Amniotic stem cell (primary cell): ENCODE results near the gene C1QL1.

Experiments
- DNase-seq: peaks from one replicate; lab custom pipeline; 2025; lab: John Stamatoyannopoulos, UW

Gene C1QL1

DNA sequence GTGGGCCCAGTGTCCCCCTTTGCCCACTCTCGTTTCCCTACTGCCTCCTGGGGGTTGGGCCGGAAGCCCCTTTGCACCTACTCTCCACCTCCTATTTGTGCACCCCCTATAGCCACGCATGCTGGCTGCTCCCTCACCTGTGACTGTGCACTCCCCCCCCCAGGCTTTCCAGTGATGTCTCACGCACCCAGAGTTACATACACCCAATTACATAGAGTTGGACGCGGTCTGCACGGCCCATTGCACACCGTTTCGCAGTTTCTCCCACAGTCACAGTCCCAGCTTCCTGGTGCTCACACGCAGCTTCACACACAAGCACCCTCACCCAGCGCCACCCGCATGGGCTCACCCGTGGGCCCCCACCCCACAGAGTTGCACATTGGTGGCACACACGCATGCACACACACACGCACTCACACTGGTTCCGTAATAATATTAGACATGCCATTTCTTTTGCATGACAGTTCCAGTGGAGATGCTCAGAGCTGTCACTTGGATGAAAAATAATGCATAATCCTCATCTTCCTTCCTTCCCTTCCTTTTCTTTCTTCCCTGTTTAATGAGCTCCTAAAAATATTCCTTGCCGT lies 21.5 kb upstream of the C1QL1 start:
- no peak for DNase-seq

DNA sequence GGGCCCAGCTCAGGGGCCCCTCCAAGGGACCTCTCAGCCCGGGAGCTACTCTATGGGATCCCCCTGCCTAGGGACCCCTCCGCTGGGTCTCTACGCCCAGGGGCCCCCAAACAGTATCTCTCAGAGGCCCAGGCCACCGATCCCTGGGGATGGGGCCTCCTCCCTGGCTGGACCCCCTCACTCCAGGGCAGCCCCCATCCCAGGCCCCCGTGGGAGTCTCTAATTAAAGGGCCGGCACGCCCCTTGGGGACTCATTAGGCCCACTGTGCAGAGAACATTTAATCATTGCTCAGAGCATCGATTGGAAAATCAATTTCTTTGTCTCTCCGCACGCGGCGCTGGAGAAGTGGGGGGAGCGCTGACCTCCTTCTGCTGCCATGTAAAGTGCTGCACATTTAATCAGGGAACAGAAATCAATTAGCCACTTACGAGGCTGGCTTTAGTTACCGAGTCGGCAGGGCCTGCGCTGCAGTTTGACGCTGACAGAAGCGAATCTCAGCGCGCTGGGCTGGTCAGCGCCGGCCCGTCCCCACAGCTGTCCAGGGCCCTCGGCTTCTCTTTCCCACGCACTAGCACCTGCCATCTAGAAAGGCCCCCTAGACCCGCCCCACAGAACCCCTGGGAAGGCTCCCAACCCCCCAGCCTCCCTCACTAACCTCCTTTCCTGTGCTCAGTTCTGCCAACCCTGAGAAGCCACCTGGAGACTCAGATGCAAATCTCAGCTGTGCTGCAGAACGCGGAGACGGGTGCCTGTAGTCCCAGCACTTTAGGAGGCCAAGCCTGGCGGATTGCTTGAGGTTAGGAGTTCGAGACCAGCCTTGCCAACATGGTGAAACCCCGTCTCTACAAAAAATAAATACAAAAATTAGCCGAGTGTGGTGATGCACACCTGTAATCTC lies 20.2 kb upstream of the C1QL1 start:
- DNase-seq: no peak

DNA sequence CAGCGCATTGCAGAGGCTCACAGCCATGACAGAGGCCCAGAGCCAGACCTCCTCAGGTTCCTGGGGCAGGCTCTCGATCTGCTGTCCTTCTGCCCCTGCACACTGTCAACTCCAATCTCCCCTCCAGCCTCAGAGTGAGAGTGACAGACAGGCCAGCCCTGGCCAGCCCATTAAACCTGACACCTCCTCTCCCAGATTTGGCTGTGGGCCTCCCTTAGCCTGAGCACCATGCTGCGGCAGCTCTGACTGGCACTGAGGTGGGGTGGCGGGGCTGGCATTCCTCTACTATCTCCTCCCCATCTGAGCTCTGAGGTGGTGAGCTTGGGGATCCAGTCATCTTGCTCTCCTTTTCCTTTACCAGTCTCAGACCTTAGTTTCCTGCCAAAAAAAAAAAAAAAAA lies 15.5 kb upstream of the C1QL1 start:
- DNase-seq: no peak

- DNase-seq: no peak
Measured at GRCh38 chr17:44982113-44982702, 14.1 kb upstream of the C1QL1 start.

DNA sequence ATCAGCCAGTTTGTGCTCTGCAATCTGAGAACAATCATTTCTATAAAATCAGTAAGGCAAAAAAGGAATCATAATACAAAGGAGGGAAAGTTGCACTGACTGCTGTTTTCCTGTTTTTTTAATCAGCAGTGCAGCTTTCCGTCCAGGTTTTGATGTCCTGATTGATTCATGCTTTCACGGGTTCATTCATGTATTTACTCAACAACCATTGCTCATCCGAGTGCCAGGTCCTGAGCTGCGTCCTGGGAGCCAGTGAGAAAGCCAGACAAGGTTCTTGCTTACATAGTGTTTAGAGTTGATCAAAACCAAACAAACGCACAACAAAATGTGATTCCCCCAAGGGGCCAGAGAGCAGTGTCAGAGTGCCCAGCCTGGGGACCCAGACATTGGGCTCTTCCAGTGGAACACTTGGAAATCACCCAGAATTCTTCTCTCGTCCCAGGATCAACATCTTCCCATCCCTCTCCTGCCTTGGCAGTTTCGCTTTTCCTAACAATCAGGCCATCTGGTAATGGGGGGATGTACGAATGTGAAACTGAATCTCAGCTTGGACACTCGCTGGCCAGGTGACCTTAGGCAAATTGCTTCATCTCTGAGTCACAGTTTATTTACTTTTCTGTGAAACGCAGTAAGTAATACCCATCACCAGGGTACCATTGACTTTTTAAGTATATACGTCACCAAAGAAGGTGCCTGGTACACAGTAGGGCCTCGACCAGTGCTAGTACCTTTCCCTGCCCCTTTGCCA lies 13.3 kb upstream of the C1QL1 start:
- DNase-seq: no peak

- DNase-seq: no peak
Measured at GRCh38 chr17:44979426-44979995, 11.4 kb upstream of the C1QL1 start.

- DNase-seq: no peak
Measured at GRCh38 chr17:44978807-44979206, 10.7 kb upstream of the C1QL1 start.

DNA sequence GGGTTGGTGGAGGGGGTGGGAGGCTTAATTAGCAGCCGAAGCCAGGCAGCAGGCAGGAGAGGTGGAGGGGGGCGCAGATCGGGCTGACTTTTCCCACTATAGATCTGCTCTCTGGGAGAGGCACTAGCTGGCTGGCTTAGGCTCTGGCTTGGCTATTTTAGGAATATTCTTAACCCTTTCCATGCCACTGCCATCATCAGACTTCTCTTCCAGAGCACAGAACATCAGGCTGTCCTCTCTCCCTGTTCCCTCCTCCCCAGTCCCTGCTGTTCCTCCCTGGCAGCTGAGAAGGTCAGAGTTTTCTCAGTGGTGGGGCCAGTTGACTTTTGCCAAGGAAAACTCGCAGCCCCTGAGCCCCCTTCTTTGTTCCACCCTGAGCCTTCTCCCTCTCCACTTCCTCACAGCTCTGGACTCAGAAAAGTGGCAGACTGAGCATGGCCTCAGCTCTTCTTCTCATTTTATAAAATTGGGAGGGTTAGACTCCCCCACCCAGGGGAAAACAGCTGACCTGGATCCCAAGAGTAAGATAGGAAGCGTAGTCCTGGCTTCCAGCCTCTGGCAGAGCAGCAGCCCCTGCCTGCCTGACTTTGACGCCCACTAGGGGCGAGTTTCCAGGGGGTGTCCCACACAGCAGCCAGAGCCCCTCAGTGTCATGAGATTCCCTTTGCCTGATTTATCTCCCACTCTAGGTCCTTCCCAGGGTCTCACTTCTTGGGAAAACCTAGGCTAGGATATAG lies 9.9 kb upstream of the C1QL1 start:
- DNase-seq: no peak

GRCh38 chr17:44977065-44977464 lies 9.0 kb upstream of the C1QL1 start:
- DNase-seq: no peak

DNA sequence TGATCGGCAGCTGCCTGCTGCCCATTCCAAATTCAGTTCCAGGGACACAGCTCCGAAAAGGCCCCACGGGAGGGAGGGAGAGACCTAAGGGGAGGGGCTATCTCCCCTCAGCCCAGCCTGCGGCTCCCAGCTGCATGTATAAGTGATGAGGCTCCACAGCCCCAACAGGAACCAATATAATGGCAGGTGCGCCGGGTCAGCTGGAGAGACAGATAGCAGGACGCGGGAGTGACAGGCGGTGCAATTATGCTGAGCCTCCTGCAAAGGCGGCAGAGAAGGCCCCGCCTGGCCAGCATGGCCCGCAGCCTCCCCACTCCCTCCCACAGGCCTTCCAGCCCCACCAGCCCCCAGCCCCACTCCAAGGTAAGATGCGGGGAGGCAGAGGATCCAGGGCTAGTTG lies 8.1 kb upstream of the C1QL1 start:
- DNase-seq: no peak

DNA sequence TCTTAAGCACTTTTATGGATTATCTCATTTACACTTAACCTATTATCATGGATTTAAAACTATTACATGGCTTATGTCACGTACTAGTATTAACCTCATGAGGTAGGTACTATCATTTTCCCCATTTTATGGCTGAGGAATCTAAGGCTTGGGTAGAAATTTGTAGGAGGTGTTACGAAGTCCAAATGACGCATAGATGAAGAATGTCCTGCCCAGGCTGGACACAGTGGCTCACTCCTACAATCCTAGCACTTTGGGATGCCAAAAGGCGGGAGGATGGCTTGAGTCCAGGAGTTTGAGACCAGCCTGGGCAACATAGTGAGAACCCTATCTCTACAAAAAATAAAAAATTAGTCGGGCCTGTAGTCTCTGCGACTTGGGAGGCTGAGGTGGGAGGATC lies 4.8 kb upstream of the C1QL1 start:
- no peak for DNase-seq

DNA sequence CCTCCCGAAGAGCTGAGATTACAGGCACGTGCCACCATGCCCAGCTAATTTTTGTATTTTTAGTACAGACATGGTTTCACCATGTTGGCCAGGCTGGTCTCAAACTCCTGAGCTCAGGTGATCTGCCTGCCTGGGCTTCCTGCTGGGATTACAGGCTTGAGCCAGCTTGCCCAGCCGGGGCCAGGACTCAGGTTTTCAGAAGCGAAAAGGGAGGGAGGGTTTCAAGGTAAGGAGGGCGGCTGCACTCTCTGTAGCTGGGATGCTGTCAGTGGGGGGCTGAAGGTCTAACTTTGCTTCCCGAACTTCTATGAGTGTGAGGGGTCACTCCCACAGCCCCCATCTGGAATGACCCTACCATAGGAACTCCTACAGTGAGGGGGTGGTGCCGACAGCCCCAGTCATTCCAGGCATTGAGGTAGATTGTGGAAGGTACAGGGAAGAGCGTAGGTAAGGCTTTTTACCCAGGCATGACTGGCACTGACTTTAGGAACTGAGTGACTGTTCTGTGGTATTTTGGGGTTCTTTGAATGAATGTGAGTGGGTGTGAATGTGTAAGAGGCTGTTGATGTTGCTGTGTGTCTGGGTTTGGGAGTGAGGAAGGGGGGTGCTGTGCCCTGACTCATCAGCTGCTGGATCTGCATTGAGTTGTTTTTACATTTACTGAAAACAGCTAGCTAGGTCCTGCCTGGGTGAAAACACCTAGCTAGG lies 3.8 kb upstream of the C1QL1 start:
- no peak for DNase-seq

DNA sequence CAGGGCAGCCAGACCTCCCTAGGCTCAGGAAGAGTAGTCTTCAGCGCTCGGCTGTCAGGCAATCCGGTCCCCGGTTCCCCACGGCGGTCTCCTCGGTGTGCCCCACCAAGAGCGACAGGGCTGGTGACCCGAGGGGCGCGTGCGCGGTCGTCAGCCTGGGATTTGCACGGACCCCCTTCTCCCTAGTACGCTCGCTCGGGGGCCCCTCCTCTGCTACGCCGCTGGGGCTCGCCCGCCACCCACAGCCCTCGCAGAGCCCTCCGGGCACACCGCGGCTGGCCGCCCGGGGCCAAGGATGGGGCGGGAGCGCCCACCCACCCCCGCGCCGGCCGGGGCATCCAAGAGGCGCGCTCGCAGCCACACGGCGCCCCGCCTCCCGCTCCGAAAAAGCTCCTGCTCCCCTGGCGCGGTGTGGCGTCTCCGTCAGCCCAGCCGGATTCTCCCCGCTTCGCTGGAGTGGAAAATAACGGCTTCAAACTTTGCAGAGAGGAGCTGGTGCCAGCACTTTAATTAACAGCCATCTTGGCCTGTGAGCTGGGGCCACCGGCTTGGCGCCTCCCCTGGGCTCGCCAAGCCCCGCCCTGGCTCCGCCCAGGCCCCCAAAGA lies 2.1 kb upstream of the C1QL1 start:
- no peak for DNase-seq

- no peak for DNase-seq
Measured at GRCh38 chr17:44969144-44969780, 1.2 kb upstream of the C1QL1 start.

- DNase-seq: no peak
Measured at GRCh38 chr17:44967907-44968224, 237 bp downstream of the C1QL1 start.

DNA sequence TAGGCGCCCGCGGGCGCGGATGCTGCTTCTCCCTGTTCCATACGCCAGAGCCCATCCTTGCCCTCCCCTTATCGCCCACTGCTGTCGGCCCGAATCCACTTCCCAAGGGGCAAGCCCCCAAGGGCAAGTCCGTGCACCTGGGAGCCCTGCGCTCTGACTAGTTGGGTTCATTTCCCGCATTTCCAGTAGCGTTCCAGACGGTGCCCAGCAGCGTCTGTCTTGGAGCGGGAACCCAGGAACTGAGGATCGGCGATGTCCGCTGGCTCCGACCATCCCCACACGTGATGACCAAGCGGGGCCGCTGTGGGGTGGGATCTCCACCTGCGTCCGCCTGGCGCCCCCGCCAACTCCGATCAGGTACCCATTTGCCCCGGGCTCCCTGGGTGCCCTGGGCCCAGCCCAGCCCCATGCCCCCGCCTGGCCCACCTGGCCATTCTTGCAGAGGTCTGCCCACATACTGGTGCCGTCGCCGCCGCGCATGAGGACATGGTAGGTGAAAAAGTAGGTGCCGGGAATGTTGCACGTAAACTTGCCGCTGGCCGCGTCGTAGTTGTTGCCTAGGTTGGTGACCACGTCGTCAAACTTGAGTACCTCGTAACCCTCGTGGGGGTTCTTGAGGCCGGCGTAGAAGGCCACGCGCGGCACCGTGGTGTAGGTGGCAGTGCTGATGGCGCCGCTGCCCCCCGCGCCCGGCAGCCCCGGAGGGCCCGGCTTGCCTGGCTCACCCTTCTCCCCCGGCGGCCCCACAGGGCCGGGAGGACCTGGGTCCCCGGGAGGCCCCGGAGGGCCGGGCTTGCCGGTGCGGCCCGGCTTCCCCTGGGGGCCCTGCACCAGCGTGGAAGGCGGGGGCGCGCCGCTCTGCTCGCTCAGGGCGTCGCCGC lies 837 bp downstream of the C1QL1 start:
- no peak for DNase-seq

DNA sequence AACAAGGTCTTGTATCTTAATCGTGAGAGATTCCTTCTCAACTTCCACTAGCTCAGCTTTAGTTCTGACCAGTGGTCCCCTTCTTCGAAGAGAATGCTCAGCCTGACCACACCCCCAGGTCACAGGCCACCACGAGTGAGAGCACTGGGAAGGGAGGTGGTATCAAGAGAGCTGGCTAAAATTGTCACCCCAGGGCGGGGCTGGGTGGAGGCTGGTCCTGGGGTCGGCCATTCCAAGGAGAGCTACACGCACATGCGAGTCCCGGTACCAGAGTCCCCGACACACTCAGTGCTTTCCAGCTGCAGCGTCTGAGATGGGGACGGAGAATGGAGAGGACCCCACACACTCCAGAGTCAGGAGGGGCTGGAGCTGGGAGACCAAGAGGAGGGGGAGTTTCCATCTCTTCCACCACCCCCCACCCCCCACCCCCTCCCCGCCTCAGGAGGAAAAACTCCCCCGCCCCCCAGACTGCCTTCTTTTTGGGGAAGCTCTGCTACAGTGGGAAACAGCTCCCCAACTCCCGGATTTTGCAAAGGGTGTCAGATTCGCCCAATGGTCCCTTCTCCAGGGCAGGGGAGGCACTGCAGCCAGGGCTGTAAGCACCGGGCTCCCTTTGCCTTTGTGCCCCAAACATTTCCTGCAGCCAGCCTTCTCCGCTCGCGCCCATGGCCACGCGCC lies 1.6 kb downstream of the C1QL1 start:
- DNase-seq: no peak

- DNase-seq: no peak
Measured at GRCh38 chr17:44965481-44966234, 2.4 kb downstream of the C1QL1 start.
